Astrocyte (in vitro differentiated cells and primary cell): ENCODE measurements around the gene GTSE1.

Source experiments
- EZH2 ChIP-seq: IDR thresholded peaks from 2 replicates; pipeline ENCODE4 v1.6.1; 2012; ENCODE audit warnings: mild to moderate bottlenecking, low read length, inconsistent platforms; ENCODE audit not compliant: insufficient read depth
- TF ChIP-seq, protein P1 (sequence below): IDR thresholded peaks from 2 replicates; pipeline ENCODE4 v1.5.1; 2011; ENCODE audit warnings: low read depth, mild to moderate bottlenecking, inconsistent platforms, low read length, moderate library complexity; ENCODE audit not compliant: insufficient read depth

DNA sequence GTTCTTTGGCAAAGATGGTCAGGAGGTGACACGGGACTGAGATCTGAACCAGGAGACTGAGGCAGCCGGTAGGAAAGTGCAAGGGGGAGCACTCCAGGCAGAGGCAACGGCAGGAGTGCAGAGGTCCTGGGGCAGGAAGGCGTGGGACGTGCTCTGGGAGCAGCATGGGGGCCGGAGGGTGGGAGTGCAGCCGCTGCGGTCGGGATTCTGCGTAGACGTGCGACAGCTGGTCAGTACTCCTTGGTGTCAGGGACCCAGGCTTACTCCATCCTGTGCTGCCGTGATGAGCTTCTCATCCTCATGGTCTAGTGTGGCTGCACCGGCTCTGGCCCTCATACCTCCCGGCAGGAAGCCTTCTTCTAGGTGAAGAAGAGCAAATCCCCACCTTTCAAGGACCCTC, 21.9 kb downstream of the GTSE1 start:
- TF ChIP-seq, protein P1, sequence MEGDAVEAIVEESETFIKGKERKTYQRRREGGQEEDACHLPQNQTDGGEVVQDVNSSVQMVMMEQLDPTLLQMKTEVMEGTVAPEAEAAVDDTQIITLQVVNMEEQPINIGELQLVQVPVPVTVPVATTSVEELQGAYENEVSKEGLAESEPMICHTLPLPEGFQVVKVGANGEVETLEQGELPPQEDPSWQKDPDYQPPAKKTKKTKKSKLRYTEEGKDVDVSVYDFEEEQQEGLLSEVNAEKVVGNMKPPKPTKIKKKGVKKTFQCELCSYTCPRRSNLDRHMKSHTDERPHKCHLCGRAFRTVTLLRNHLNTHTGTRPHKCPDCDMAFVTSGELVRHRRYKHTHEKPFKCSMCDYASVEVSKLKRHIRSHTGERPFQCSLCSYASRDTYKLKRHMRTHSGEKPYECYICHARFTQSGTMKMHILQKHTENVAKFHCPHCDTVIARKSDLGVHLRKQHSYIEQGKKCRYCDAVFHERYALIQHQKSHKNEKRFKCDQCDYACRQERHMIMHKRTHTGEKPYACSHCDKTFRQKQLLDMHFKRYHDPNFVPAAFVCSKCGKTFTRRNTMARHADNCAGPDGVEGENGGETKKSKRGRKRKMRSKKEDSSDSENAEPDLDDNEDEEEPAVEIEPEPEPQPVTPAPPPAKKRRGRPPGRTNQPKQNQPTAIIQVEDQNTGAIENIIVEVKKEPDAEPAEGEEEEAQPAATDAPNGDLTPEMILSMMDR = no peak
- no peak for TF ChIP-seq EZH2
